Measurements from ENCODE around the gene ADAMTS2.

- TF ChIP-seq CTCF (IDR thresholded peaks at IDR 0.05): no peak
- no peak for TF ChIP-seq POLR2A (IDR thresholded peaks at IDR 0.05)
Measured at GRCh38 chr5:179339996-179340395, 5.3 kb downstream of the ADAMTS2 start.
